ENCODE results near the gene RARRES1.

DNA sequence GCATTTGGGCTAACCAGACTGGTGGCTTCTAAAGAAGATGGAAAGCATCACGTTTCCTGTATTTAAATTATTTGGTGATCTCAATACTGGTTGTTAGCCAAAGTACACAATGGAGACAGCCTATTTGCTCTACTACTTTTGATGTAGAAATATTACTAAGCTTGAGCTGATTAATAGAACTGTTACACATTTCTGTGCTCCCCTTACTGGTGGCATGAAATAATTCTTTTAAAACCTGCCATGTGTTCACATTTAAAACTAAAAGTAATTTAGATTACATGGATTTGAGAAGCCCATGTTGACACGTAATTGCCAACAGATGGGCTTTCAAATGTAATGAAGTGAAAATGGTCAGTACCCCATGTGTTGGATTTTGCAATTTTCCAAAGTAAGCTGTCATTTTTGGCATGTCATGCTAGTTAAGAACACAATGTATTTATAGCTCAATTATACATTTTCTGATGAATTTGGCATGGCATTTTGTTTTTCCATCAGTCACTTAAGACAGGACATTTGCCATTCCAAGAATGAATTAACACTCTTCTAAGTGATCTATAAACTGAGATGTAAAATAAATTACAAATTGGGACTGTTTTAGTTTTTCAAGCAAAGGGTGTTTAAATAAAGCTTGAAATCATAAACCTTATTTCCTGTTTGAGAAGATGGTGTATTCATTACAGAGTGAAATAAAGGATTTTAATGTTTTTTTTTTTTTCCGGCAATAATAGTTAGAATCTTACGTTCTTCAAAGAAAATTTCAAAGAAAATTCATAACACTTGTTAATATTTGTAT lies 10.8 kb upstream of the RARRES1 start:
- no peak for TF ChIP-seq CTCF (IDR thresholded peaks at IDR 0.05)
- TF ChIP-seq POLR2A (IDR thresholded peaks at IDR 0.05) = no peak
- TF ChIP-seq EP300 (IDR thresholded peaks at IDR 0.05) = no peak
- no peak for TF ChIP-seq POLR2AphosphoS5 (IDR thresholded peaks at IDR 0.05)
